ENCODE data around the gene PALM.
"Not testable (repeated sequence)": the region's sequence is repeated elsewhere in the genome, so short reads cannot be mapped to it uniquely, and the experiment has no call there.

DNA sequence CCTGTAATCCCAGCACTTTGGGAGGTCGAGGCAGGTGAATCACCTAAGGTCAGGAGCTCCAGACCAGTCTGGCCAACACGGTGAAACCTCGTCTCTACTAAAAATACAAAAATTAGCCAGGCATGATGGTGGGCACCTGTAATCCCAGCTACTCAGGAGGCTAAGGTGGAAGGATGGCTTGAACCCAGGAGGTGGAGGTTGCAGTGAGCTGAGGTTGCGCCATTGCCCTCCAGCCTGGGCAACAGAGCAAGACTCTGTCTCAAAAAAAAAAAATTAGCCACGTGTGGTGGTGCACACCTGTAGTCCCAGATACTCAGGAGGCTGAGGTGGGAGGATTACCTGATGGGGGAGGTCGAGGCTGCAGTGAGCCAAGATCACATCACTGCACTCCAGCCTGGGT lies 5.9 kb upstream of the PALM start:
- TF ChIP-seq, protein P1, sequence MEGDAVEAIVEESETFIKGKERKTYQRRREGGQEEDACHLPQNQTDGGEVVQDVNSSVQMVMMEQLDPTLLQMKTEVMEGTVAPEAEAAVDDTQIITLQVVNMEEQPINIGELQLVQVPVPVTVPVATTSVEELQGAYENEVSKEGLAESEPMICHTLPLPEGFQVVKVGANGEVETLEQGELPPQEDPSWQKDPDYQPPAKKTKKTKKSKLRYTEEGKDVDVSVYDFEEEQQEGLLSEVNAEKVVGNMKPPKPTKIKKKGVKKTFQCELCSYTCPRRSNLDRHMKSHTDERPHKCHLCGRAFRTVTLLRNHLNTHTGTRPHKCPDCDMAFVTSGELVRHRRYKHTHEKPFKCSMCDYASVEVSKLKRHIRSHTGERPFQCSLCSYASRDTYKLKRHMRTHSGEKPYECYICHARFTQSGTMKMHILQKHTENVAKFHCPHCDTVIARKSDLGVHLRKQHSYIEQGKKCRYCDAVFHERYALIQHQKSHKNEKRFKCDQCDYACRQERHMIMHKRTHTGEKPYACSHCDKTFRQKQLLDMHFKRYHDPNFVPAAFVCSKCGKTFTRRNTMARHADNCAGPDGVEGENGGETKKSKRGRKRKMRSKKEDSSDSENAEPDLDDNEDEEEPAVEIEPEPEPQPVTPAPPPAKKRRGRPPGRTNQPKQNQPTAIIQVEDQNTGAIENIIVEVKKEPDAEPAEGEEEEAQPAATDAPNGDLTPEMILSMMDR (IDR thresholded peaks at IDR 0.05; ENCODE audit: low read depth, low read length, missing input control): not testable (repeated sequence)
- TF ChIP-seq, protein P2, sequence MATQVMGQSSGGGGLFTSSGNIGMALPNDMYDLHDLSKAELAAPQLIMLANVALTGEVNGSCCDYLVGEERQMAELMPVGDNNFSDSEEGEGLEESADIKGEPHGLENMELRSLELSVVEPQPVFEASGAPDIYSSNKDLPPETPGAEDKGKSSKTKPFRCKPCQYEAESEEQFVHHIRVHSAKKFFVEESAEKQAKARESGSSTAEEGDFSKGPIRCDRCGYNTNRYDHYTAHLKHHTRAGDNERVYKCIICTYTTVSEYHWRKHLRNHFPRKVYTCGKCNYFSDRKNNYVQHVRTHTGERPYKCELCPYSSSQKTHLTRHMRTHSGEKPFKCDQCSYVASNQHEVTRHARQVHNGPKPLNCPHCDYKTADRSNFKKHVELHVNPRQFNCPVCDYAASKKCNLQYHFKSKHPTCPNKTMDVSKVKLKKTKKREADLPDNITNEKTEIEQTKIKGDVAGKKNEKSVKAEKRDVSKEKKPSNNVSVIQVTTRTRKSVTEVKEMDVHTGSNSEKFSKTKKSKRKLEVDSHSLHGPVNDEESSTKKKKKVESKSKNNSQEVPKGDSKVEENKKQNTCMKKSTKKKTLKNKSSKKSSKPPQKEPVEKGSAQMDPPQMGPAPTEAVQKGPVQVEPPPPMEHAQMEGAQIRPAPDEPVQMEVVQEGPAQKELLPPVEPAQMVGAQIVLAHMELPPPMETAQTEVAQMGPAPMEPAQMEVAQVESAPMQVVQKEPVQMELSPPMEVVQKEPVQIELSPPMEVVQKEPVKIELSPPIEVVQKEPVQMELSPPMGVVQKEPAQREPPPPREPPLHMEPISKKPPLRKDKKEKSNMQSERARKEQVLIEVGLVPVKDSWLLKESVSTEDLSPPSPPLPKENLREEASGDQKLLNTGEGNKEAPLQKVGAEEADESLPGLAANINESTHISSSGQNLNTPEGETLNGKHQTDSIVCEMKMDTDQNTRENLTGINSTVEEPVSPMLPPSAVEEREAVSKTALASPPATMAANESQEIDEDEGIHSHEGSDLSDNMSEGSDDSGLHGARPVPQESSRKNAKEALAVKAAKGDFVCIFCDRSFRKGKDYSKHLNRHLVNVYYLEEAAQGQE (IDR thresholded peaks at IDR 0.05): not testable (repeated sequence)
- not testable (repeated sequence) for TF ChIP-seq RAD21 (IDR thresholded peaks at IDR 0.05); EGR1 (IDR thresholded peaks at IDR 0.05; ENCODE audit: low read depth in 2 of 2); JUND (IDR thresholded peaks at IDR 0.05); YY1 (IDR thresholded peaks at IDR 0.05); SP1 (IDR thresholded peaks at IDR 0.05)
- TF ChIP-seq, protein P3, sequence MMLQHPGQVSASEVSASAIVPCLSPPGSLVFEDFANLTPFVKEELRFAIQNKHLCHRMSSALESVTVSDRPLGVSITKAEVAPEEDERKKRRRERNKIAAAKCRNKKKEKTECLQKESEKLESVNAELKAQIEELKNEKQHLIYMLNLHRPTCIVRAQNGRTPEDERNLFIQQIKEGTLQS (IDR thresholded peaks at IDR 0.05): not testable (repeated sequence)
- TF ChIP-seq, protein P4, sequence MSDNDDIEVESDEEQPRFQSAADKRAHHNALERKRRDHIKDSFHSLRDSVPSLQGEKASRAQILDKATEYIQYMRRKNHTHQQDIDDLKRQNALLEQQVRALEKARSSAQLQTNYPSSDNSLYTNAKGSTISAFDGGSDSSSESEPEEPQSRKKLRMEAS (IDR thresholded peaks at IDR 0.05): not testable (repeated sequence)
